Measurements from ENCODE around the gene CLCN3. TPM values are rescaled to one million over a fixed set of nuclear protein-coding genes. Genes with fewer than 3 reads are reported as not detected.
A peak's percentile ranks its signal among the peaks of the same experiment; 100 is the strongest.

Gene CLCN3
- polyA plus RNA-seq, 3 donors = 5.3 to 7.8 (median 5.4) TPM

- peak overlapping the region; percentile 98 to 99 for H3K27ac ChIP-seq (ENCODE audit: low read depth in 1 of 2, low read length in 2 of 2)
- no peaks in the 10 kb centered on the region for H4K20me1 ChIP-seq (ENCODE audit: insufficient read depth, low read length)
- peak overlapping the region; percentile 99 to 100 (median 99) for H3K27ac Mint-ChIP-seq
- H3K4me3 Mint-ChIP-seq = peak overlapping the region; percentile 89 to 98
- peaks cover 0 to 5% (median 3%) of the 10 kb centered on the region in 3 donors for H3K27me3 Mint-ChIP-seq (ENCODE audit: low read depth in 3 of 3)
- peaks cover 1 to 3% of the 10 kb centered on the region in 2 donors for H3K36me3 Mint-ChIP-seq
- no peaks in the 10 kb centered on the region for H3K9me3 Mint-ChIP-seq
- peak overlapping the region; percentile 94 to 97 (median 95) for H3K4me3 ChIP-seq (replicated peaks in 1 of 3; ENCODE audit: low read depth in 2 of 3, low read length in 3 of 3)
- H3K4me1 ChIP-seq (ENCODE audit: control insufficient read depth in 1 of 2, insufficient read depth in 2 of 2, low read length in 2 of 2) = peaks cover 8 to 15% of the 10 kb centered on the region in 2 donors
- DNase-seq = peak; percentile 61 to 78 (median 76)
- no peaks in the 10 kb centered on the region for H3K27me3 ChIP-seq (ENCODE audit: control insufficient read depth in 2 of 2, insufficient read depth in 2 of 2, low read length in 2 of 2)
- intact Hi-C loops (cut with micrococcal nuclease) = loop anchor here in 1 of 2 donors (5.0 kb wide), 2 partner anchors 44 to 414 kb away; partner anchors contain the start of gene MFAP3L
- H2AFZ ChIP-seq (ENCODE audit: insufficient read depth, low read depth, low read length, poor library complexity, severe bottlenecking) = peak overlapping the region; percentile 82
- WGBS (ENCODE audit: insufficient coverage) = 0% methylated on average over 2 of the region's 9 CpGs
- peak overlapping the region; percentile 81 for H3K4me2 ChIP-seq (replicated peaks; ENCODE audit: extremely low read depth, low read length, poor library complexity, severe bottlenecking)
- H3K4me1 Mint-ChIP-seq = peaks cover 11% of the 10 kb centered on the region
- no peaks in the 10 kb centered on the region for H3K9me3 ChIP-seq (replicated peaks in 1 of 2; ENCODE audit: control insufficient read depth in 1 of 2, insufficient read depth in 1 of 2, low read length in 2 of 2)
- H3K79me2 ChIP-seq (ENCODE audit: insufficient read depth, low read length) = peaks cover 11% of the 10 kb centered on the region
- H3K36me3 ChIP-seq (replicated peaks in 1 of 2; ENCODE audit: control insufficient read depth in 1 of 2, insufficient read depth in 2 of 2, low read length in 2 of 2) = no peaks in the 10 kb centered on the region
- peak overlapping the region; percentile 90 for H3K9ac ChIP-seq (ENCODE audit: insufficient read depth, low read length, poor library complexity, severe bottlenecking)
- TF ChIP-seq CTCF (IDR thresholded peaks at IDR 0.05) = peak; percentile 83
These were observed 7.2 kb upstream of the CLCN3 start for GRCh38 chr4:169612871-169613859.

- H3K4me2 ChIP-seq (replicated peaks; ENCODE audit: extremely low read depth, low read length, poor library complexity, severe bottlenecking) = no peak overlapping the region
- H4K20me1 ChIP-seq (ENCODE audit: insufficient read depth, low read length) = no peaks in the 10 kb centered on the region
- WGBS (ENCODE audit: insufficient coverage) = 93% methylated on average over 2 of the region's 4 CpGs
- Mint-ChIP-seq H3K4me1 (peaks cover 22% of the 10 kb centered on the region), H3K27me3 (ENCODE audit: low read depth in 3 of 3) (peaks cover 0 to 5% (median 3%) of the 10 kb centered on the region in 3 donors), H3K36me3 (no peaks in the 10 kb centered on the region), H3K27ac (no peak overlapping the region), H3K9me3 (no peaks in the 10 kb centered on the region), H3K4me3 (no peak overlapping the region)
- no peak overlapping the region for H2AFZ ChIP-seq (ENCODE audit: insufficient read depth, low read depth, low read length, poor library complexity, severe bottlenecking)
- no peak for TF ChIP-seq CTCF (IDR thresholded peaks at IDR 0.05)
- H3K4me3 ChIP-seq (replicated peaks in 1 of 3; ENCODE audit: low read depth in 2 of 3, low read length in 3 of 3) = no peak overlapping the region
- no peaks in the 10 kb centered on the region for H3K36me3 ChIP-seq (replicated peaks in 1 of 2; ENCODE audit: control insufficient read depth in 1 of 2, insufficient read depth in 2 of 2, low read length in 2 of 2)
- H3K9ac ChIP-seq (ENCODE audit: insufficient read depth, low read length, poor library complexity, severe bottlenecking) = no peak overlapping the region
- peaks cover 16 to 25% of the 10 kb centered on the region in 2 donors for H3K4me1 ChIP-seq (ENCODE audit: control insufficient read depth in 1 of 2, insufficient read depth in 2 of 2, low read length in 2 of 2)
- intact Hi-C loops (cut with micrococcal nuclease) = no loop called here
- no peak overlapping the region for H3K27ac ChIP-seq (ENCODE audit: low read depth in 1 of 2, low read length in 2 of 2)
- peaks cover 7% of the 10 kb centered on the region for H3K79me2 ChIP-seq (ENCODE audit: insufficient read depth, low read length)
- DNase-seq = peak in 1 of 3 donors; percentile 11
- H3K9me3 ChIP-seq (replicated peaks in 1 of 2; ENCODE audit: control insufficient read depth in 1 of 2, insufficient read depth in 1 of 2, low read length in 2 of 2) = no peaks in the 10 kb centered on the region
- H3K27me3 ChIP-seq (ENCODE audit: control insufficient read depth in 2 of 2, insufficient read depth in 2 of 2, low read length in 2 of 2) = no peaks in the 10 kb centered on the region
These were observed 4.8 kb upstream of the CLCN3 start for GRCh38 chr4:169615467-169616106.

Measured in CD14-positive monocyte (primary cell).